Liver (tissue), 9 donors: ENCODE measurements around the gene HPCA. TPM values are rescaled to one million over a fixed set of nuclear protein-coding genes. Genes with fewer than 3 reads are reported as not detected.

Experiments used
- DNase-seq: peaks from one replicate; pipeline ENCODE4 v3.0.0-alpha.2; 2017; ENCODE audit warnings: low spot score
- H3K27ac ChIP-seq, 2 donors: one replicate each; pipeline ENCODE4 v1.7.0; 2013; ENCODE audit warnings: inconsistent platforms in 2 of 2, low read length in 2 of 2, control low read depth in 1 of 2, low read depth in 1 of 2, mild to moderate bottlenecking in 1 of 2
- H3K27me3 ChIP-seq, 4 donors: one replicate each; pipeline versions ENCODE4 v1.6.1 to v1.7.0; 2013; ENCODE audit warnings: low read length in 3 of 4, inconsistent platforms in 1 of 4, mild to moderate bottlenecking in 1 of 4, moderate library complexity in 1 of 4; ENCODE audit not compliant: control insufficient read depth in 4 of 4, insufficient read depth in 4 of 4
- H3K36me3 ChIP-seq, 4 donors: one replicate each; pipeline versions ENCODE4 v1.6.1 to v1.7.0; 2013; ENCODE audit warnings: low read length in 3 of 4, mild to moderate bottlenecking in 3 of 4, low read depth in 1 of 4, moderate library complexity in 1 of 4; ENCODE audit not compliant: control insufficient read depth in 4 of 4, insufficient read depth in 3 of 4
- H3K4me1 ChIP-seq, 4 donors: one replicate each; pipeline versions ENCODE4 v1.6.1 to v1.7.0; 2013; ENCODE audit warnings: low read length in 3 of 4, mild to moderate bottlenecking in 3 of 4, moderate library complexity in 1 of 4; ENCODE audit not compliant: control insufficient read depth in 4 of 4, insufficient read depth in 4 of 4
- H3K4me3 ChIP-seq, 3 donors: one replicate each; pipeline versions ENCODE4 v1.6.1 to v1.7.0; 2013; ENCODE audit warnings: low read length in 3 of 3, control low read depth in 1 of 3, low read depth in 1 of 3, mild to moderate bottlenecking in 1 of 3
- H3K9ac ChIP-seq, 2 donors: one replicate each; pipeline ENCODE4 v1.7.0; 2013; ENCODE audit warnings: low read length in 2 of 2, mild to moderate bottlenecking in 2 of 2, moderate library complexity in 2 of 2, control low read depth in 1 of 2, low read depth in 1 of 2
- H3K9me3 ChIP-seq, 4 donors: one replicate each; pipeline versions ENCODE4 v1.6.1 to v1.7.0; 2013; ENCODE audit warnings: low read length in 3 of 4; ENCODE audit not compliant: control insufficient read depth in 4 of 4
- EGR1 ChIP-seq, 2 donors: IDR thresholded peaks; 2 replicates each; pipeline ENCODE4 v1.6.1; 2016 to 2018; ENCODE audit warnings: antibody characterized with exemption in 2 of 2, low read depth in 2 of 2
- FOXA1 ChIP-seq: IDR thresholded peaks from 2 replicates; pipeline ENCODE4 v1.6.1; 2016; ENCODE audit warnings: antibody characterized with exemption
- FOXA2 ChIP-seq: IDR thresholded peaks from 2 replicates; pipeline ENCODE4 v1.6.1; 2016; ENCODE audit warnings: antibody characterized with exemption
- GABPA ChIP-seq, 2 donors: IDR thresholded peaks in 1 of 2; conservative IDR thresholded peaks in 1 of 2; 2 replicates each; pipeline ENCODE4 v1.6.1; 2016; ENCODE audit warnings: antibody characterized with exemption in 2 of 2, mild to moderate bottlenecking in 1 of 2, moderate library complexity in 1 of 2
- HNF4A ChIP-seq, 2 donors: conservative IDR thresholded peaks; 2 replicates each; pipeline ENCODE4 v1.6.1; 2016; ENCODE audit warnings: antibody characterized with exemption in 2 of 2, mild to moderate bottlenecking in 2 of 2
- HNF4G ChIP-seq: IDR thresholded peaks from 2 replicates; pipeline ENCODE4 v1.6.1; 2016; ENCODE audit warnings: antibody characterized with exemption
- JUND ChIP-seq, 2 donors: IDR thresholded peaks; 2 replicates each; pipeline ENCODE4 v1.6.1; 2016; ENCODE audit warnings: antibody characterized with exemption in 2 of 2
- NR2F2 ChIP-seq: IDR thresholded peaks from 2 replicates; pipeline ENCODE4 v1.6.1; 2016; ENCODE audit warnings: antibody characterized with exemption
- RAD21 ChIP-seq, 2 donors: IDR thresholded peaks; 2 replicates each; pipeline ENCODE4 v1.6.1; 2016; ENCODE audit warnings: antibody characterized with exemption in 2 of 2, mild to moderate bottlenecking in 2 of 2
- RXRA ChIP-seq, 2 donors: IDR thresholded peaks; 2 replicates each; pipeline ENCODE4 v1.6.1; 2017 to 2018; ENCODE audit warnings: antibody characterized with exemption in 2 of 2, mild to moderate bottlenecking in 1 of 2
- SP1 ChIP-seq: IDR thresholded peaks from 2 replicates; pipeline ENCODE4 v1.6.1; 2018; ENCODE audit warnings: antibody characterized with exemption, mild to moderate bottlenecking
- TAF1 ChIP-seq: conservative IDR thresholded peaks from 2 replicates; pipeline ENCODE4 v1.6.1; 2016; ENCODE audit warnings: antibody characterized with exemption, mild to moderate bottlenecking
- YY1 ChIP-seq: IDR thresholded peaks from 2 replicates; pipeline ENCODE4 v1.6.1; 2016; ENCODE audit warnings: antibody characterized with exemption, mild to moderate bottlenecking
- whole genome bisulfite sequencing: extraction: QIAGEN DNeasy Blood & Tissue Kit; methylation state at CpG from one replicate; pipeline ENCODE4 v1.1.7; 2013; 5-methylcytosine and 5-hydroxymethylcytosine counted together
- polyA plus RNA-seq, 2 donors: library from polyadenylated mRNA; stranded (reverse) in 1 of 2; unstranded in 1 of 2; fragments of 200-250 nt in 1 of 2; fragments of >200 nt in 1 of 2; fragmentation: Nextera tagmentation in 1 of 2; extraction: Ambion mirVana in 1 of 2; gene quantifications; one replicate each; pipeline versions ENCODE4 v1.2.1 to v1.2.3, GENCODE V29; 2013 to 2015
- total RNA-seq, 2 donors: library from RNA; depleted of rRNA; stranded (reverse); fragments of >200 nt; gene quantifications; one replicate each; pipeline ENCODE4 v1.2.3, GENCODE V29; 2014
- TF ChIP-seq, protein P1 (sequence below): IDR thresholded peaks from 2 replicates; pipeline ENCODE4 v1.6.1; 2016; ENCODE audit warnings: antibody characterized with exemption, mild to moderate bottlenecking
- TF ChIP-seq, protein P2 (sequence below): fragments of 150-350 bp; IDR thresholded peaks from 2 replicates; pipeline ENCODE4 v1.5.1; 2017; ENCODE audit warnings: improper control_type of control experiment, low read depth, low read length; ENCODE audit not compliant: missing input control
- TF ChIP-seq, protein P3 (sequence below): IDR thresholded peaks from 2 replicates; pipeline ENCODE4 v1.6.1; 2016; ENCODE audit warnings: antibody characterized with exemption
- TF ChIP-seq, protein P4 (sequence below): IDR thresholded peaks from 2 replicates; pipeline ENCODE4 v1.6.1; 2016; ENCODE audit warnings: antibody characterized with exemption
- TF ChIP-seq, protein P5 (sequence below): IDR thresholded peaks from 2 replicates; pipeline ENCODE4 v1.6.1; 2016; ENCODE audit warnings: antibody characterized with exemption
- donor health status: healthy.
- donor health status: healthy.
- donor health status: healthy.
- donor health status: healthy.
- donor health status: healthy.

HPCA gene
- total and polyA plus RNA-seq, 4 donors = not detected

DNA sequence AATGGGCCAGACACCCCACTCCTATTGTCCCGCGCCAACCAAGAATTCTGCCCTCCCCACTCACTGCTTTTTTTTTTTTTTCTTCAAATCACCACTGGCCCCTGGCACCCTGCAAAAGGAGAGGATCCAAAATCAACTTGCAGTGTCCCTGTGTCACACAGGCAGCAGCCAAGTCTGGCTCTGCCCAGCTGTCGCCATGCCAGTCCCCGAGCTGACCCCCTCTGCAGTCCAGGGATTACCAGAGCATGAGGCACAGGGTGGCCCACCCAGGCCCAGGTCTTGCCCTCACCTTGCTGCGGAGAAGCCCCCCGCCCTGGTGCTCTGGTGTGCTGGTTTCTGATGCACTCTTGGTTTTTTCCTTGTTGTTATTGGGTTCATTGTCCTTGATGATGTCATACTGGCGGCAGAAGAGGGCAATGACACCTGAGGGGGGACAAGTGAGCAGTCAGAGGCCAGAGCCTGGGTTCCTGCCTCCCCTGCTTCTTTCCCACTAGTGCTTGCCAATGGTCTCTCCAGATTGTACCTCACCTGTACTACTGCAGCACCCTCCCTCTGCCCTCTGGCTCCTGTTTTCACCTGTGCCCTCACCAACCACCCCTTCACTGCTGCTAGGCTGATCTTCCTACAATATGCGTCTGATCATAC is 21.8 kb upstream of the HPCA start:
- Histone ChIP-seq H3K27me3 (no peaks in the 10 kb centered on the region), H3K4me1 (peaks cover 4 to 34% (median 26%) of the 10 kb centered on the region in 4 donors), H3K9me3 (no peaks in the 10 kb centered on the region), H3K4me3 (peak overlapping the region in 1 of 3 donors; percentile 25), H3K36me3 (peaks cover 0 to 10% (median 3%) of the 10 kb centered on the region in 4 donors), H3K27ac (peak overlapping the region; percentile 92 to 95), H3K9ac (peak overlapping the region in 1 of 2 donors; percentile 41)
- WGBS = 36% methylated on average over 8 of the region's 8 CpGs
- no peak for DNase-seq
- TF ChIP-seq EGR1 (IDR thresholded peaks at IDR 0.05; ENCODE audit: low read depth in 2 of 2) (no peak), FOXA2 (peak; percentile 72), GABPA (IDR thresholded peaks at IDR 0.05 in 1 of 2, conservative IDR thresholded peaks at IDR 0.05 in 1 of 2) (no peak), FOXA1 (peak; percentile 52), SP1 (peak; percentile 78), HNF4A (conservative IDR thresholded peaks at IDR 0.05) (peak; percentile 58 to 67), RAD21 (IDR thresholded peaks at IDR 0.05) (peak; percentile 13 to 30), RXRA (IDR thresholded peaks at IDR 0.05) (peak; percentile 97 to 98), HNF4G (no peak), YY1 (peak; percentile 57), JUND (IDR thresholded peaks at IDR 0.05) (peak; percentile 89 to 91), TAF1 (no peak), NR2F2 (no peak)
- TF ChIP-seq, protein P1, sequence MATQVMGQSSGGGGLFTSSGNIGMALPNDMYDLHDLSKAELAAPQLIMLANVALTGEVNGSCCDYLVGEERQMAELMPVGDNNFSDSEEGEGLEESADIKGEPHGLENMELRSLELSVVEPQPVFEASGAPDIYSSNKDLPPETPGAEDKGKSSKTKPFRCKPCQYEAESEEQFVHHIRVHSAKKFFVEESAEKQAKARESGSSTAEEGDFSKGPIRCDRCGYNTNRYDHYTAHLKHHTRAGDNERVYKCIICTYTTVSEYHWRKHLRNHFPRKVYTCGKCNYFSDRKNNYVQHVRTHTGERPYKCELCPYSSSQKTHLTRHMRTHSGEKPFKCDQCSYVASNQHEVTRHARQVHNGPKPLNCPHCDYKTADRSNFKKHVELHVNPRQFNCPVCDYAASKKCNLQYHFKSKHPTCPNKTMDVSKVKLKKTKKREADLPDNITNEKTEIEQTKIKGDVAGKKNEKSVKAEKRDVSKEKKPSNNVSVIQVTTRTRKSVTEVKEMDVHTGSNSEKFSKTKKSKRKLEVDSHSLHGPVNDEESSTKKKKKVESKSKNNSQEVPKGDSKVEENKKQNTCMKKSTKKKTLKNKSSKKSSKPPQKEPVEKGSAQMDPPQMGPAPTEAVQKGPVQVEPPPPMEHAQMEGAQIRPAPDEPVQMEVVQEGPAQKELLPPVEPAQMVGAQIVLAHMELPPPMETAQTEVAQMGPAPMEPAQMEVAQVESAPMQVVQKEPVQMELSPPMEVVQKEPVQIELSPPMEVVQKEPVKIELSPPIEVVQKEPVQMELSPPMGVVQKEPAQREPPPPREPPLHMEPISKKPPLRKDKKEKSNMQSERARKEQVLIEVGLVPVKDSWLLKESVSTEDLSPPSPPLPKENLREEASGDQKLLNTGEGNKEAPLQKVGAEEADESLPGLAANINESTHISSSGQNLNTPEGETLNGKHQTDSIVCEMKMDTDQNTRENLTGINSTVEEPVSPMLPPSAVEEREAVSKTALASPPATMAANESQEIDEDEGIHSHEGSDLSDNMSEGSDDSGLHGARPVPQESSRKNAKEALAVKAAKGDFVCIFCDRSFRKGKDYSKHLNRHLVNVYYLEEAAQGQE = peak; percentile 36
- TF ChIP-seq, protein P2, sequence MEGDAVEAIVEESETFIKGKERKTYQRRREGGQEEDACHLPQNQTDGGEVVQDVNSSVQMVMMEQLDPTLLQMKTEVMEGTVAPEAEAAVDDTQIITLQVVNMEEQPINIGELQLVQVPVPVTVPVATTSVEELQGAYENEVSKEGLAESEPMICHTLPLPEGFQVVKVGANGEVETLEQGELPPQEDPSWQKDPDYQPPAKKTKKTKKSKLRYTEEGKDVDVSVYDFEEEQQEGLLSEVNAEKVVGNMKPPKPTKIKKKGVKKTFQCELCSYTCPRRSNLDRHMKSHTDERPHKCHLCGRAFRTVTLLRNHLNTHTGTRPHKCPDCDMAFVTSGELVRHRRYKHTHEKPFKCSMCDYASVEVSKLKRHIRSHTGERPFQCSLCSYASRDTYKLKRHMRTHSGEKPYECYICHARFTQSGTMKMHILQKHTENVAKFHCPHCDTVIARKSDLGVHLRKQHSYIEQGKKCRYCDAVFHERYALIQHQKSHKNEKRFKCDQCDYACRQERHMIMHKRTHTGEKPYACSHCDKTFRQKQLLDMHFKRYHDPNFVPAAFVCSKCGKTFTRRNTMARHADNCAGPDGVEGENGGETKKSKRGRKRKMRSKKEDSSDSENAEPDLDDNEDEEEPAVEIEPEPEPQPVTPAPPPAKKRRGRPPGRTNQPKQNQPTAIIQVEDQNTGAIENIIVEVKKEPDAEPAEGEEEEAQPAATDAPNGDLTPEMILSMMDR = no peak
- TF ChIP-seq, protein P3, sequence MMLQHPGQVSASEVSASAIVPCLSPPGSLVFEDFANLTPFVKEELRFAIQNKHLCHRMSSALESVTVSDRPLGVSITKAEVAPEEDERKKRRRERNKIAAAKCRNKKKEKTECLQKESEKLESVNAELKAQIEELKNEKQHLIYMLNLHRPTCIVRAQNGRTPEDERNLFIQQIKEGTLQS = peak; percentile 90
- TF ChIP-seq, protein P4, sequence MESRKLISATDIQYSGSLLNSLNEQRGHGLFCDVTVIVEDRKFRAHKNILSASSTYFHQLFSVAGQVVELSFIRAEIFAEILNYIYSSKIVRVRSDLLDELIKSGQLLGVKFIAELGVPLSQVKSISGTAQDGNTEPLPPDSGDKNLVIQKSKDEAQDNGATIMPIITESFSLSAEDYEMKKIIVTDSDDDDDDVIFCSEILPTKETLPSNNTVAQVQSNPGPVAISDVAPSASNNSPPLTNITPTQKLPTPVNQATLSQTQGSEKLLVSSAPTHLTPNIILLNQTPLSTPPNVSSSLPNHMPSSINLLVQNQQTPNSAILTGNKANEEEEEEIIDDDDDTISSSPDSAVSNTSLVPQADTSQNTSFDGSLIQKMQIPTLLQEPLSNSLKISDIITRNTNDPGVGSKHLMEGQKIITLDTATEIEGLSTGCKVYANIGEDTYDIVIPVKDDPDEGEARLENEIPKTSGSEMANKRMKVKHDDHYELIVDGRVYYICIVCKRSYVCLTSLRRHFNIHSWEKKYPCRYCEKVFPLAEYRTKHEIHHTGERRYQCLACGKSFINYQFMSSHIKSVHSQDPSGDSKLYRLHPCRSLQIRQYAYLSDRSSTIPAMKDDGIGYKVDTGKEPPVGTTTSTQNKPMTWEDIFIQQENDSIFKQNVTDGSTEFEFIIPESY = peak; percentile 47
- TF ChIP-seq, protein P5, sequence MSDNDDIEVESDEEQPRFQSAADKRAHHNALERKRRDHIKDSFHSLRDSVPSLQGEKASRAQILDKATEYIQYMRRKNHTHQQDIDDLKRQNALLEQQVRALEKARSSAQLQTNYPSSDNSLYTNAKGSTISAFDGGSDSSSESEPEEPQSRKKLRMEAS = peak; percentile 33
